PC-9 (cell line): Measurements from ENCODE around the gene CD99.

Experiments used
- CTCF ChIP-seq: fragments of 200-600 bp; sonication (generic); conservative IDR thresholded peaks from 2 replicates; pipeline ENCODE4 v1.6.1; 2017; ENCODE audit warnings: mixed run types, antibody characterized with exemption, mild to moderate bottlenecking, moderate library complexity
- EZH2 ChIP-seq: fragments of 200-600 bp; sonication (generic); IDR thresholded peaks from 2 replicates; pipeline ENCODE4 v1.8.0; 2017; ENCODE audit warnings: antibody characterized with exemption, low read depth

- TF ChIP-seq EZH2 (no peak), CTCF (no peak)
These were observed 97.9 kb downstream of the CD99 start for GRCh38 chrX:2788980-2789379.
